ENCODE data around the gene TBX1.

The TBX1 gene

DNA sequence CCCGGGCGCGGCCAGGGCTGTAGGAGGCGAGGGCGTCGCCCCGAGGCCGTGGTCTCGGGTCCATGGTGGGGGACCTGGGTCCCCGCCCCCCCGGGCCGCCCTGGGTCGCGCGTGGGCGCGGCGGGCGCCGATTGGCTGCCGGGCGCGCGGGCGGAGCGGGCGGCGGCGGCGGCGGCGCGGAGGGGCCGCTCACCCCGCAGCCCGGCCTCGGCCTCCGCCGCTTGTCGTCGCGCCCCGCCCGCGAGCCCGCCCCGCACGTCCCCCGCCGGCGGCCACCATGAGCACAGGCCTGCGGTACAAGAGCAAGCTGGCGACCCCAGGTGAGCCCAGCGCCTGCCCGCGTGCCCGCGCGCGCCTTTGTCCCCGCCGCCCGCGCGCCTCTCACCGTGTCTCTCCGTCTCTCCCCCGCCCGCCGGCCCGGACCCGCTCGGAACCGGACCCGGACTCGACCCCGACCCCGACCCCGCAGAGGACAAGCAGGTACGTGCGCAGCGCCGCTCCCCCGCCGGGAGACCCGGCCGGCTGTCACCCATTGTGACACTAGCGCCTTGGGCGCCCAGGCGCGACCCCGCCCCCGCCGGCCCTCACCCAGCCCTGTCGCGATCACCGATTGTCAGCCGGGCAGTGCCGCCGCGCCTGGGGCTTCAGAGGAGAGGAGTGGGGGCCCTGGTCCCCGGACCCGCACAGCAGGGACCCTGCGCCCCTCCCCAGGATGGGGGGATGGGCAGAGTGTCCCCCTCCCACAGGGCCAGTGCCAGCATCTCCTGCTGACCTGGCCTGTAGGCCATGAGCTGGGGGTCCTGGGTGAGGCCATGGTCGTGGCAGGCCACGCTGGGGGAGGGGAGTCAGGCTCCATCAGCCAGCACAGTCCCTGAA, 46.0 kb upstream of the TBX1 start, which contains the start of gene SEPTIN5:
Gene SEPTIN5 (plus strand): TSS at position 192 of the 876 bp plus-strand sequence. CDS start 86 bp downstream, at position 278.
- Histone ChIP-seq H3K4me3 (ENCODE audit: low read depth in 1 of 2, low read length in 2 of 2) (no peak within 1 kb of the TSS), H3K9me3 (ENCODE audit: insufficient read depth, low read length, severe bottlenecking) (no peaks in the 10 kb centered on the region), H2AFZ (ENCODE audit: low read depth, low read length) (no peak within 1 kb of the TSS), H3K27me3 (ENCODE audit: insufficient read depth, low read length, poor library complexity) (no peaks in the 10 kb centered on the region), H3K36me3 (ENCODE audit: insufficient read depth, low read length) (no peaks in the 10 kb centered on the region), H4K20me1 (ENCODE audit: insufficient read depth, low read length) (no peaks in the 10 kb centered on the region; the same call in 1 of the 2 replicates), H3K4me2 (ENCODE audit: insufficient read depth, low read length) (no peak within 1 kb of the TSS), H3K4me1 (ENCODE audit: insufficient read depth, low read length) (peaks cover 19% of the 10 kb centered on the region), H3K79me2 (ENCODE audit: insufficient read depth, low read length) (no peaks in the 10 kb centered on the region), H3K9ac (ENCODE audit: low read depth, low read length) (no peak within 1 kb of the TSS), H3K27ac (ENCODE audit: low read length) (no peak within 1 kb of the TSS)
- no peak for TF ChIP-seq EZH2 (IDR thresholded peaks at IDR 0.05; ENCODE audit: borderline replicate concordance, low read depth, low read length, severe bottlenecking)
- TF ChIP-seq, protein P1, sequence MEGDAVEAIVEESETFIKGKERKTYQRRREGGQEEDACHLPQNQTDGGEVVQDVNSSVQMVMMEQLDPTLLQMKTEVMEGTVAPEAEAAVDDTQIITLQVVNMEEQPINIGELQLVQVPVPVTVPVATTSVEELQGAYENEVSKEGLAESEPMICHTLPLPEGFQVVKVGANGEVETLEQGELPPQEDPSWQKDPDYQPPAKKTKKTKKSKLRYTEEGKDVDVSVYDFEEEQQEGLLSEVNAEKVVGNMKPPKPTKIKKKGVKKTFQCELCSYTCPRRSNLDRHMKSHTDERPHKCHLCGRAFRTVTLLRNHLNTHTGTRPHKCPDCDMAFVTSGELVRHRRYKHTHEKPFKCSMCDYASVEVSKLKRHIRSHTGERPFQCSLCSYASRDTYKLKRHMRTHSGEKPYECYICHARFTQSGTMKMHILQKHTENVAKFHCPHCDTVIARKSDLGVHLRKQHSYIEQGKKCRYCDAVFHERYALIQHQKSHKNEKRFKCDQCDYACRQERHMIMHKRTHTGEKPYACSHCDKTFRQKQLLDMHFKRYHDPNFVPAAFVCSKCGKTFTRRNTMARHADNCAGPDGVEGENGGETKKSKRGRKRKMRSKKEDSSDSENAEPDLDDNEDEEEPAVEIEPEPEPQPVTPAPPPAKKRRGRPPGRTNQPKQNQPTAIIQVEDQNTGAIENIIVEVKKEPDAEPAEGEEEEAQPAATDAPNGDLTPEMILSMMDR (IDR thresholded peaks at IDR 0.05; ENCODE audit: borderline replicate concordance, extremely low read depth, low read length, poor library complexity, severe bottlenecking): no peak
- ATAC-seq (ENCODE audit: insufficient read depth, low read depth) (no peak), DNase-seq (no peak)

DNA sequence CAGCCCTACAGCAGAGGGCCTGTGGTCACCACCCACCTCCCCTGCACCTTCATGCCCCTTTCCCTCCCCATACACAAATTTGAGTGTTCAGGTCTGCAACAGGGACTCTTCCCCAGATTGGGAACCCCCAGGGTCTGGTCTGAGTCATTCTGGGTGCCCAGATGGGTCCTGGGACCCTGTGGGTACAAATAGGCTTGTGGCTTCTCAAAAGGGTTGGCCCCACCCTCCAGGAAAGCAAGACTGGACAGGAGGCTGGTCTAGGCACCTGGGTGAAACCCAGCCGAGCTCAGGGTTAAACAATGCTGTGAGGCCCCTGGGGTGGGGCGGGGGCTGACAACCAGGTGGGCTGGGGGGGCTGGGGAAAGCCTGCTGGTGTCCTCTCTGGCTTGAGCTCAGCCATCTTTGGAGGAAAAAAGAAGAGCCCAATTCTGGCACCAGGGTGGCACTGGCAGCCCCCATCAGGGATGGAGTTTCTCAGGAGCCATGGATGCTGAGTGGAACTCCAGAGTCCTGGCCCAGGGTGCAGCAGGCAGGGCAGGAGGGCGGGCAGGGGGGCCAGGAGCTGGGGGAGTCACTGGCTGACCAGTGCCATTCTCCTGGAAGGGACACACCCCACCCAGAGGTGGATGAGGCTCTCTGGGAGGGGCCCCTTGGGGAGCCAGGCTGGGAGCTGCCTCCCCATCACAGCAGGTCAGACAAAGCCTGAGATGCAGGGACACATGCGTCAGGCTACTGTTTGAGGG, 45.2 kb upstream of the TBX1 start:
- no peak overlapping the region for H3K27ac ChIP-seq (ENCODE audit: low read length)
- no peaks in the 10 kb centered on the region for H3K79me2 ChIP-seq (ENCODE audit: insufficient read depth, low read length)
- no peaks in the 10 kb centered on the region for H3K27me3 ChIP-seq (ENCODE audit: insufficient read depth, low read length, poor library complexity)
- no peaks in the 10 kb centered on the region for H3K36me3 ChIP-seq (ENCODE audit: insufficient read depth, low read length)
- TF ChIP-seq EZH2 (IDR thresholded peaks at IDR 0.05; ENCODE audit: borderline replicate concordance, low read depth, low read length, severe bottlenecking): no peak
- TF ChIP-seq, protein P1 (IDR thresholded peaks at IDR 0.05; ENCODE audit: borderline replicate concordance, extremely low read depth, low read length, poor library complexity, severe bottlenecking): no peak
- no peak overlapping the region for H3K9ac ChIP-seq (ENCODE audit: low read depth, low read length)
- no peaks in the 10 kb centered on the region; the same call in 1 of the 2 replicates for H4K20me1 ChIP-seq (ENCODE audit: insufficient read depth, low read length)
- no peaks in the 10 kb centered on the region for H3K9me3 ChIP-seq (ENCODE audit: insufficient read depth, low read length, severe bottlenecking)
- ATAC-seq (ENCODE audit: insufficient read depth, low read depth): no peak
- no peak overlapping the region for H2AFZ ChIP-seq (ENCODE audit: low read depth, low read length)
- H3K4me2 ChIP-seq (ENCODE audit: insufficient read depth, low read length): no peak overlapping the region
- peaks cover 19% of the 10 kb centered on the region for H3K4me1 ChIP-seq (ENCODE audit: insufficient read depth, low read length)
- no peak overlapping the region for H3K4me3 ChIP-seq (ENCODE audit: low read depth in 1 of 2, low read length in 2 of 2)
- no peak for DNase-seq

DNA sequence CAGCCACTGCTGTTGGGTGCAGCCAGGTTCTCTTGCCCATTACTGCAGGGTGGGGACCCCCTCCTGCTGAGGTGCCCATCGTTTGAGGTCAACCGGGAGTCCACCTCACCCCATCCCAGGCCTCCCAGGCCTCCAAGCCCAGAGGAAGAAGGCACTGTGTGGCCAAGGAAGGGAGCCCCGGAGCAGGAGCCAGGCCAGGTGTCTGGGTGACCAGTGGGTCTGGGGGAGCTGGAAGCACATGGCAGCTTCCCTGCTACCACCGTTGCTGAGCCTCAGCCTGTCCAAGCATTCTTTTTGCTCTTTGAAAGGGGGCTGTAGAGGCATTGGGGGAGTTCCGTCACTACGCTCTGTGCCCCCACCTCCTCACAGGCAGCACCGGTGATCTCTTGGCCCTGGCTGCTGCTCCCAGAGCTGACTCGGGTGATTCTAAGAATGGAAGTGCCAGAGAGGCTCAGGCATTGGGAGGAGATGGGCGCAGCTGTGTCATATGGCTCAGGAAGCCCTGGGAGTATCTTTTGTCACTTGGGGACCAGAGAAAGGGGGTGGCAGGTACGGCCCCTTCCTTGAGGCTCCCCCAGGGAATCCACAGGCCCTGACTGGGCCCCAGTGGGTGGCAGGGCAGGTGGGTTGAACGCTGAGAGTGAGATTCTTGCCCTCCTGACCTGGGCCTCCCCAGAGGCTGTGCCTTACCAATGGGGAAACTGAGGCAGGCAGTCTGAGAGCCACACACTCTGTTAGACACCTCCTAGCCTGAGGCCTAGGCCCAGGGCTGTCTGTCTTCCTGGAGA, 44.3 kb upstream of the TBX1 start:
- no peak overlapping the region for H3K4me3 ChIP-seq (ENCODE audit: low read depth in 1 of 2, low read length in 2 of 2)
- DNase-seq (no peak), ATAC-seq (ENCODE audit: insufficient read depth, low read depth) (no peak)
- no peak overlapping the region for H3K4me2 ChIP-seq (ENCODE audit: insufficient read depth, low read length)
- H3K9ac ChIP-seq (ENCODE audit: low read depth, low read length): no peak overlapping the region
- H3K27me3 ChIP-seq (ENCODE audit: insufficient read depth, low read length, poor library complexity): no peaks in the 10 kb centered on the region
- no peak overlapping the region for H2AFZ ChIP-seq (ENCODE audit: low read depth, low read length)
- no peak for TF ChIP-seq EZH2 (IDR thresholded peaks at IDR 0.05; ENCODE audit: borderline replicate concordance, low read depth, low read length, severe bottlenecking)
- TF ChIP-seq, protein P1 (IDR thresholded peaks at IDR 0.05; ENCODE audit: borderline replicate concordance, extremely low read depth, low read length, poor library complexity, severe bottlenecking): no peak
- no peak overlapping the region for H3K27ac ChIP-seq (ENCODE audit: low read length)
- no peaks in the 10 kb centered on the region for H3K36me3 ChIP-seq (ENCODE audit: insufficient read depth, low read length)
- H3K9me3 ChIP-seq (ENCODE audit: insufficient read depth, low read length, severe bottlenecking): no peaks in the 10 kb centered on the region
- peaks cover 19% of the 10 kb centered on the region for H3K4me1 ChIP-seq (ENCODE audit: insufficient read depth, low read length)
- no peaks in the 10 kb centered on the region; the same call in 1 of the 2 replicates for H4K20me1 ChIP-seq (ENCODE audit: insufficient read depth, low read length)
- no peaks in the 10 kb centered on the region for H3K79me2 ChIP-seq (ENCODE audit: insufficient read depth, low read length)

All from DND-41 (cell line).